Heart right ventricle (tissue), 16 donors: ENCODE results near the gene DGKQ. TPM values are rescaled to one million over a fixed set of nuclear protein-coding genes. Genes with fewer than 3 reads are reported as not detected.

ENCODE experiments used
- ATAC-seq, 8 donors: fragments of 200-7000 bp; cut with Tn5 transposase; one replicate each; pipeline ENCODE4 v1.9.1; 2020; ENCODE audit warnings: mild to moderate bottlenecking in 8 of 8, moderate library complexity in 8 of 8, moderate number of reproducible peaks in 1 of 8
- DNase-seq, 2 donors: peaks; one replicate each; pipeline ENCODE4 v3.0.0-alpha.2; 2020
- H3K27ac ChIP-seq, 10 donors: fragments of 200-600 bp; sonication (generic) in 2 of 10; one replicate each; pipeline versions ENCODE4 v1.5.0 to v1.8.0; 2020 to 2022; ENCODE audit warnings: mild to moderate bottlenecking in 3 of 10
- H3K27me3 ChIP-seq, 7 donors: fragments of 200-600 bp; one replicate each; pipeline ENCODE4 v1.8.0; 2021 to 2022; ENCODE audit warnings: mild to moderate bottlenecking in 2 of 7
- H3K36me3 ChIP-seq, 9 donors: fragments of 200-600 bp; sonication (generic) in 1 of 9; one replicate each; pipeline versions ENCODE4 v1.5.0 to v1.8.0; 2020 to 2022; ENCODE audit warnings: mild to moderate bottlenecking in 2 of 9
- H3K4me1 ChIP-seq, 9 donors: fragments of 200-600 bp; sonication (generic) in 1 of 9; one replicate each; pipeline versions ENCODE4 v1.5.0 to v1.8.0; 2020 to 2022; ENCODE audit warnings: mild to moderate bottlenecking in 4 of 9
- H3K4me3 ChIP-seq, 10 donors: fragments of 200-600 bp; sonication (generic) in 2 of 10; one replicate each; pipeline versions ENCODE4 v1.5.0 to v1.8.0; 2020 to 2022; ENCODE audit warnings: mild to moderate bottlenecking in 7 of 10, moderate library complexity in 2 of 10
- H3K9me3 ChIP-seq, 11 donors: fragments of 200-600 bp in 10 of 11; sonication (generic) in 2 of 11; one replicate each; pipeline versions ENCODE4 v1.5.0 to v1.8.0; 2013 to 2022; ENCODE audit warnings: mild to moderate bottlenecking in 2 of 11, control low read depth in 1 of 11, moderate library complexity in 1 of 11
- CTCF ChIP-seq, 9 donors: fragments of 200-600 bp; sonication (generic) in 2 of 9; IDR thresholded peaks; one replicate each; pipeline versions ENCODE4 v1.5.0 to v1.8.0; 2021 to 2022; ENCODE audit warnings: antibody characterized with exemption in 9 of 9, mild to moderate bottlenecking in 5 of 9, moderate library complexity in 1 of 9
- WGBS, 2 donors: extraction: QIAGEN DNeasy Blood & Tissue Kit; methylation state at CpG; one replicate each; pipeline ENCODE4 v1.1.7; 2013; ENCODE audit warnings: inconsistent platforms in 1 of 2; 5-methylcytosine and 5-hydroxymethylcytosine counted together
- intact Hi-C, 10 donors: fragments of 100-400 bp; cut with DNase I; formaldehyde crosslinking; loops; one replicate each; pipeline versions ENCODE4 v1.11.1 to v1.14.2; 2022
- polyA plus RNA-seq, 2 donors: library from polyadenylated mRNA; stranded (reverse); fragments of 200-250 nt; gene quantifications; one replicate each; pipeline ENCODE4 v1.2.3, GENCODE V29; 2013
- total RNA-seq, 10 donors: library from RNA; stranded (reverse); fragmentation: NEBNext Ultra II Directional in 3 of 10; extraction: Animal tissue kit (Norgen Biotek cat#: 25700) in 3 of 10; gene quantifications; one replicate each; pipeline versions ENCODE4 v1.2.1 to v1.2.4, GENCODE V29; 2021 to 2023
- donor health status: Arrhythmogenic right ventricular cardiomyopathy.
- donor health status: ischemic (EF 13 %, LVEDD 7.1; RV severe dilation, severe dysfunction).
- donor health status: healthy with polysubstance abuse.
- donor health status: DM: no; HTN: yes; CAD: no.
- donor health status: DM: no; HTN: no; CAD: no.
- donor health status: ischemic (EF 25% LVEDD 6.9; RV normal size, moderate dysfunction).
- donor health status: ischemic (EF 25% LVEDD 5.7; RV mildly dilated, moderate dysfunction).
- donor health status: healthy.
- donor health status: DM: yes; HTN: yes; CAD: no.
- donor health status: Ischemic cardiomyopathy.
- donor health status: ischemic (EF 35%, LVEDD 5.7; RV mildly dilated, moderate dysfunction).
- donor health status: nonischemic (EF 11% LVEDD 7.7; RV severe dilation, severe dysfunction).
- donor health status: DM: yes; HTN: yes; CAD: no.
- donor health status: PGD.
- donor health status: ischemic (EF 29% LVEDD 5.4; RV normal size, mild dysfunction).
- donor health status: nonischemic (EF 23%, LVEDD 6.1; RV moderate dilation, normal function).

The DGKQ gene
- total and polyA plus RNA-seq, 12 donors, result 2.8 to 5.2 (median 3.8) TPM

GRCh38 chr4:986428-986878, 13.1 kb upstream of the DGKQ start:
- peaks cover 4 to 32% (median 25%) of the 10 kb centered on the region in 9 donors for H3K4me1 ChIP-seq
- DNase-seq (no peak), ATAC-seq (peak in 6 of 8 donors; percentile 2 to 38 (median 26))
- intact Hi-C loops, result no loop called here
- peak overlapping the region; percentile 41 to 92 (median 76) for H3K4me3 ChIP-seq
- TF ChIP-seq CTCF (IDR thresholded peaks at IDR 0.05), result no peak
- no peaks in the 10 kb centered on the region for H3K27me3 ChIP-seq
- 2 to 4% methylated on average over 14 of the region's 14 CpGs for WGBS, 2 donors
- H3K9me3 ChIP-seq, result no peaks in the 10 kb centered on the region
- peaks cover 0 to 13% (median 0%) of the 10 kb centered on the region in 9 donors for H3K36me3 ChIP-seq
- H3K27ac ChIP-seq, result peak overlapping the region in 9 of 10 donors; percentile 6 to 84 (median 58)

GRCh38 chr4:985123-985830, 11.9 kb upstream of the DGKQ start:
- Histone ChIP-seq H3K27ac (no peak overlapping the region), H3K27me3 (no peaks in the 10 kb centered on the region), H3K9me3 (no peaks in the 10 kb centered on the region), H3K36me3 (peaks cover 0 to 7% (median 0%) of the 10 kb centered on the region in 9 donors), H3K4me3 (peak overlapping the region in 8 of 10 donors; percentile 2 to 80 (median 29)), H3K4me1 (peaks cover 4 to 32% (median 25%) of the 10 kb centered on the region in 9 donors)
- ATAC-seq (peak; percentile 56 to 77 (median 70)), DNase-seq (peak; percentile 65 to 79)
- intact Hi-C loops, result no loop called here
- WGBS, 2 donors, result 47 to 53% methylated on average over 23 of the region's 23 CpGs
- TF ChIP-seq CTCF (IDR thresholded peaks at IDR 0.05), result peak in 1 of 9 donors; percentile 12

GRCh38 chr4:984336-985054, 11.1 kb upstream of the DGKQ start:
- H3K36me3 ChIP-seq, result peaks cover 0 to under 1% (median 0%) of the 10 kb centered on the region in 9 donors
- no peaks in the 10 kb centered on the region for H3K9me3 ChIP-seq
- H3K4me1 ChIP-seq, result peaks cover 4 to 32% (median 28%) of the 10 kb centered on the region in 9 donors
- no peak overlapping the region for H3K27ac ChIP-seq
- DNase-seq (no peak), ATAC-seq (no peak)
- TF ChIP-seq CTCF (IDR thresholded peaks at IDR 0.05), result no peak
- H3K27me3 ChIP-seq, result no peaks in the 10 kb centered on the region
- intact Hi-C loops, result no loop called here
- 84 to 86% methylated on average over 15 of the region's 15 CpGs for WGBS, 2 donors
- H3K4me3 ChIP-seq, result peak overlapping the region in 8 of 10 donors; percentile 2 to 37 (median 29)

GRCh38 chr4:982814-983213, 9.4 kb upstream of the DGKQ start:
- no peak for DNase-seq
- WGBS, 2 donors, result 95 to 97% methylated on average over 15 of the region's 15 CpGs
- peaks cover 4 to 35% (median 25%) of the 10 kb centered on the region in 9 donors for H3K4me1 ChIP-seq
- no peak overlapping the region for H3K4me3 ChIP-seq
- no peak for ATAC-seq
- no peaks in the 10 kb centered on the region for H3K9me3 ChIP-seq
- no peak overlapping the region for H3K27ac ChIP-seq
- H3K36me3 ChIP-seq, result no peaks in the 10 kb centered on the region
- TF ChIP-seq CTCF (IDR thresholded peaks at IDR 0.05), result no peak
- no peaks in the 10 kb centered on the region for H3K27me3 ChIP-seq
- intact Hi-C loops, result no loop called here
